Esophagus muscularis mucosa (tissue), 4 donors: ENCODE data around the gene USP31. TPM values are rescaled to one million over a fixed set of nuclear protein-coding genes. Genes with fewer than 3 reads are reported as not detected.

Experiments used
- DNase-seq: peaks from one replicate; pipeline ENCODE4 v3.0.0-alpha.2; 2017; ENCODE audit errors: extremely low spot score
- H3K27ac ChIP-seq, 4 donors: fragments of 200-600 bp; sonication (generic); replicated peaks in 1 of 4; 1 replicate in 3 of 4; 2 replicates in 1 of 4; pipeline ENCODE4 v1.5.1; 2016 to 2019; ENCODE audit warnings: mild to moderate bottlenecking in 1 of 4
- H3K27me3 ChIP-seq, 4 donors: fragments of 200-600 bp; sonication (generic); one replicate each; pipeline versions ENCODE4 v1.5.1 to v1.6.0; 2016 to 2019
- H3K36me3 ChIP-seq, 4 donors: fragments of 200-600 bp; sonication (generic); one replicate each; pipeline ENCODE4 v1.5.1; 2016 to 2019
- H3K4me1 ChIP-seq, 4 donors: fragments of 200-600 bp; sonication (generic); one replicate each; pipeline ENCODE4 v1.5.1; 2016 to 2019
- H3K4me3 ChIP-seq, 4 donors: fragments of 200-600 bp; sonication (generic); 1 replicate in 2 of 4; 2 replicates in 2 of 4; pipeline ENCODE4 v1.5.1; 2016 to 2019; ENCODE audit warnings: mild to moderate bottlenecking in 4 of 4, moderate library complexity in 1 of 4
- H3K9me3 ChIP-seq, 4 donors: fragments of 200-600 bp; sonication (generic); 1 replicate in 3 of 4; 2 replicates in 1 of 4; pipeline ENCODE4 v1.5.1; 2016 to 2019
- EP300 ChIP-seq: sonication (generic); formaldehyde crosslinking; IDR thresholded peaks from one replicate; pipeline ENCODE4 v1.6.1; 2017; ENCODE audit warnings: antibody characterized with exemption
- POLR2A ChIP-seq: fragments of 450-650 bp; IDR thresholded peaks from one replicate; pipeline ENCODE4 v1.6.1; 2017; ENCODE audit warnings: antibody characterized with exemption, moderate library complexity, mild to moderate bottlenecking, low read depth
- POLR2AphosphoS5 ChIP-seq, 2 donors: sonication (generic); formaldehyde crosslinking; IDR thresholded peaks; one replicate each; pipeline ENCODE4 v1.6.1; 2017; ENCODE audit warnings: antibody characterized with exemption in 2 of 2
- WGBS: methylation state at CpG from one replicate; pipeline ENCODE4 v1.1.5; 2018; 5-methylcytosine and 5-hydroxymethylcytosine counted together
- intact Hi-C: fragments of 100-400 bp; cut with DNase I; formaldehyde crosslinking; loops from one replicate; pipeline ENCODE4 v1.15.1; 2023
- total RNA-seq, 4 donors: library from RNA; depleted of rRNA; stranded (reverse); fragments of >200 nt; gene quantifications; one replicate each; pipeline versions ENCODE4 v1.1.0 to v1.2.1, GENCODE V29; 2016
- TF ChIP-seq, protein P1 (sequence below), 3 experiments: fragments of 200-600 bp in 2 of 3; fragments of 450-650 bp in 1 of 3; sonication (generic) in 2 of 3; IDR thresholded peaks; one replicate each; pipeline ENCODE4 v1.5.1; 2017 to 2019; ENCODE audit warnings: antibody characterized with exemption in 3 of 3, mild to moderate bottlenecking in 2 of 3, moderate library complexity in 1 of 3

Gene USP31
- total RNA-seq, 4 donors from 2014 or later: 18.9 to 29.1 (median 23.3) TPM

- H3K27ac ChIP-seq: peak overlapping the region; percentile 60 to 88 (median 82)
- no peaks in the 10 kb centered on the region for H3K36me3 ChIP-seq
- WGBS: 76% methylated on average over 5 of the region's 5 CpGs
Observed at GRCh38 chr16:23128056-23128455, 21.2 kb downstream of the USP31 start.

DNA sequence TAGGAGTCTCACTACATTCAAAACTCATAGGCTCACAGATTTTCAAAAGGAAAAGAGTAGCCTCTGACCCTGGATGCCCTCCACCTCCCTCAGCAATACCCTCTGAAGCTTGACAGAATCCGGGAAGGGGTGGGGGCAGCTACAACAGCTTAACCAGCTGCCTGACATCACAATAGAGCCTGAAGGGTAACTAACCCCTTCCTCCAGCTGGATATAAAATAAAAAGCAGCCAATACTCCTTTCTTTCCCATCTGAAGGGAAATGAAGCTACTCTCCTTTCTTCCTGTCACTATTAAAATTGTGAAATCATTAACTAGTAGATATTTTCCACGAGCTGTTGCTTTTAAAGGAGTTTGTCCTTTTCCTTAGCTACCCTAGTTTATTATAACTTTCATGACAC lies 24.0 kb downstream of the USP31 start:
- Histone ChIP-seq H3K4me3 (no peak overlapping the region), H3K9me3 (no peaks in the 10 kb centered on the region), H3K27ac (peak overlapping the region; percentile 76 to 88 (median 82)), H3K27me3 (no peaks in the 10 kb centered on the region), H3K4me1 (peaks cover 37 to 99% (median 91%) of the 10 kb centered on the region in 4 donors), H3K36me3 (no peaks in the 10 kb centered on the region)
- TF ChIP-seq EP300 (no peak), POLR2A (no peak), POLR2AphosphoS5 (IDR thresholded peaks at IDR 0.05) (no peak)
- TF ChIP-seq, protein P1, sequence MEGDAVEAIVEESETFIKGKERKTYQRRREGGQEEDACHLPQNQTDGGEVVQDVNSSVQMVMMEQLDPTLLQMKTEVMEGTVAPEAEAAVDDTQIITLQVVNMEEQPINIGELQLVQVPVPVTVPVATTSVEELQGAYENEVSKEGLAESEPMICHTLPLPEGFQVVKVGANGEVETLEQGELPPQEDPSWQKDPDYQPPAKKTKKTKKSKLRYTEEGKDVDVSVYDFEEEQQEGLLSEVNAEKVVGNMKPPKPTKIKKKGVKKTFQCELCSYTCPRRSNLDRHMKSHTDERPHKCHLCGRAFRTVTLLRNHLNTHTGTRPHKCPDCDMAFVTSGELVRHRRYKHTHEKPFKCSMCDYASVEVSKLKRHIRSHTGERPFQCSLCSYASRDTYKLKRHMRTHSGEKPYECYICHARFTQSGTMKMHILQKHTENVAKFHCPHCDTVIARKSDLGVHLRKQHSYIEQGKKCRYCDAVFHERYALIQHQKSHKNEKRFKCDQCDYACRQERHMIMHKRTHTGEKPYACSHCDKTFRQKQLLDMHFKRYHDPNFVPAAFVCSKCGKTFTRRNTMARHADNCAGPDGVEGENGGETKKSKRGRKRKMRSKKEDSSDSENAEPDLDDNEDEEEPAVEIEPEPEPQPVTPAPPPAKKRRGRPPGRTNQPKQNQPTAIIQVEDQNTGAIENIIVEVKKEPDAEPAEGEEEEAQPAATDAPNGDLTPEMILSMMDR (IDR thresholded peaks at IDR 0.05): no peak
- DNase-seq: no peak
- 24% methylated on average over 2 of the region's 2 CpGs for WGBS
- intact Hi-C loops: no loop called here

More at GRCh38 chr16:23128056-23128455, 21.2 kb downstream of the USP31 start:
- no peak for TF ChIP-seq POLR2A
- TF ChIP-seq POLR2AphosphoS5 (IDR thresholded peaks at IDR 0.05): peak in 1 of 2 donors; percentile 32
- H3K9me3 ChIP-seq: no peaks in the 10 kb centered on the region
- peaks cover 52 to 98% (median 92%) of the 10 kb centered on the region in 4 donors for H3K4me1 ChIP-seq
- intact Hi-C loops: no loop called here
- H3K4me3 ChIP-seq: no peak overlapping the region
- H3K27me3 ChIP-seq: no peaks in the 10 kb centered on the region
- DNase-seq: no peak

- H3K36me3 ChIP-seq: no peaks in the 10 kb centered on the region
- H3K4me1 ChIP-seq: peaks cover 40 to 100% (median 91%) of the 10 kb centered on the region in 4 donors
- intact Hi-C loops: no loop called here
- DNase-seq: no peak
- H3K27me3 ChIP-seq: no peaks in the 10 kb centered on the region
- H3K27ac ChIP-seq: peak overlapping the region; percentile 76 to 88 (median 82)
- no peaks in the 10 kb centered on the region for H3K9me3 ChIP-seq
- 51% methylated on average over 8 of the region's 8 CpGs for WGBS
- peak overlapping the region in 1 of 4 donors; percentile 12 for H3K4me3 ChIP-seq
- TF ChIP-seq POLR2A (no peak), POLR2AphosphoS5 (IDR thresholded peaks at IDR 0.05) (peak; percentile 87 to 94), EP300 (peak; percentile 99)
- TF ChIP-seq, protein P1 (IDR thresholded peaks at IDR 0.05): no peak
Observed at GRCh38 chr16:23124315-23124714, 24.9 kb downstream of the USP31 start.

GRCh38 chr16:23122144-23122543 lies 27.1 kb downstream of the USP31 start:
- H3K36me3 ChIP-seq: no peaks in the 10 kb centered on the region
- WGBS: 69% methylated on average over 5 of the region's 5 CpGs
- no peak for TF ChIP-seq POLR2AphosphoS5 (IDR thresholded peaks at IDR 0.05)
- TF ChIP-seq, protein P1 (IDR thresholded peaks at IDR 0.05): no peak
- no peak for TF ChIP-seq EP300
- TF ChIP-seq POLR2A: no peak
- intact Hi-C loops: no loop called here
- H3K27ac ChIP-seq: peak overlapping the region; percentile 73 to 88 (median 79)
- H3K9me3 ChIP-seq: no peaks in the 10 kb centered on the region
- H3K4me1 ChIP-seq: peaks cover 52 to 100% (median 96%) of the 10 kb centered on the region in 4 donors
- DNase-seq: no peak
- no peak overlapping the region for H3K4me3 ChIP-seq
- no peaks in the 10 kb centered on the region for H3K27me3 ChIP-seq

- H3K4me3 ChIP-seq: peak overlapping the region in 1 of 4 donors; percentile 1
- TF ChIP-seq, protein P1 (IDR thresholded peaks at IDR 0.05): no peak
- no peak for TF ChIP-seq POLR2A
- TF ChIP-seq EP300: no peak
- TF ChIP-seq POLR2AphosphoS5 (IDR thresholded peaks at IDR 0.05): no peak
- peak overlapping the region; percentile 73 to 88 (median 79) for H3K27ac ChIP-seq
- 71% methylated on average over 3 of the region's 3 CpGs for WGBS
- peaks cover 60 to 100% (median 94%) of the 10 kb centered on the region in 4 donors for H3K4me1 ChIP-seq
- no peaks in the 10 kb centered on the region for H3K9me3 ChIP-seq
- intact Hi-C loops: no loop called here
- no peaks in the 10 kb centered on the region for H3K27me3 ChIP-seq
- DNase-seq: no peak
- no peaks in the 10 kb centered on the region for H3K36me3 ChIP-seq
Observed at GRCh38 chr16:23121024-23121423, 28.2 kb downstream of the USP31 start.
